AG08395 (cell line): ENCODE data around the gene TMX3.

Experiments
- DNase-seq: peaks from one replicate; pipeline ENCODE4 v3.0.0; 2012; ENCODE audit warnings: mixed read lengths, low spot score

The TMX3 gene

DNA sequence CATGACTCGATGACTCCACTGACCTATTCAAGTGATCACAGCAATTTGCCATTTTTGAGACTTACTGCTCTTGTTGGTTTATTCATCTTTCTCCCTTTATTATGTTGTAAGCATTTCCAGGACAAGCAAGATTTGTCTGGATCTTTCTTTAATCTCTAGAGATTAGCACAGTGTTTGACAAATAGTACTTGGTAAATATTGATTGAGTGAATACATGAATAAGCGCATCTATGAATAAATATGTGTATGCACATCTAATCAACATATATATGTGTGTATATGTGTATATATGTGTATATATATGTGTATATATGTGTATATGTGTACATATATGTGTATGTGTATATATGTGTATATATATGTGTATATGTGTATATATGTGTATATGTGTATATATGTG lies 7.3 kb downstream of the TMX3 start:
- no peak for DNase-seq

- DNase-seq = no peak
These were observed 9.8 kb downstream of the TMX3 start for GRCh38 chr18:68705119-68705518.

GRCh38 chr18:68703326-68703725 lies 11.6 kb downstream of the TMX3 start:
- DNase-seq = no peak

DNA sequence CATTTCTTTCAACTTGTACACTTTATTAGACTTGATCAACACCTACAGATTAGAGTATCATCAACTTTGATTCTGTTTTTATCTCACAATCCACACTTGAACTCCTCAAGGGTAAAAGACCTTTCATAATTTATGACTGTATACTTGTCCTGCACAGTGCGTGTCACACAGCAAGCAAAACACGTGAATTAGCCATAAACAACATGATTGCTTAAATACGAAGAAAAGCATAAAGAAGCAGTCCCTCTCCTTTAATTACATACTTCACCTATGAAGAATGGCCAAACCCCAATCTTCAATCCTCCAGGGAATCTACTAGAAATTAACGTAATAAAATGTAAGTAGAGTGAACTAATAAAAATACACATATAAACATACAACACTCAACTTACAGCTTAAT lies 13.6 kb downstream of the TMX3 start:
- no peak for DNase-seq

DNA sequence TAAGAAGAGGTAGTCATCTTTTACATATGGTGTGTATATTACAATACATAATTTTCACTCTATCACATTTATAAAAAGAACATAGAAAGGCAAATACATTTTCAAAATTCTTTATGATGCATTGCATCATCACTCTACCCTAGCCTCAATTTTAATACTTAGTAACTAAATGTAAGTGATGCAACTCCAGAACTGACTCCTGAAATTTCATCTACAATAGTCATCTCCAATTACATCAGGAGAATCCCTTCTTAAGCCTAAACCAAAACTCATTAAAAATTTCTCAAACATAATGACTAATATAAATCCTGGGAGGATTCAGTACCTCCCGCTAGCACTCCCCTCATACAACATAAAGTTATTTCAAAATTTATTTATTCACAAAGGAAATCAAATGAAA lies 15.9 kb downstream of the TMX3 start:
- DNase-seq = no peak

- DNase-seq = no peak
These were observed 18.0 kb downstream of the TMX3 start for GRCh38 chr18:68696937-68697336.

DNA sequence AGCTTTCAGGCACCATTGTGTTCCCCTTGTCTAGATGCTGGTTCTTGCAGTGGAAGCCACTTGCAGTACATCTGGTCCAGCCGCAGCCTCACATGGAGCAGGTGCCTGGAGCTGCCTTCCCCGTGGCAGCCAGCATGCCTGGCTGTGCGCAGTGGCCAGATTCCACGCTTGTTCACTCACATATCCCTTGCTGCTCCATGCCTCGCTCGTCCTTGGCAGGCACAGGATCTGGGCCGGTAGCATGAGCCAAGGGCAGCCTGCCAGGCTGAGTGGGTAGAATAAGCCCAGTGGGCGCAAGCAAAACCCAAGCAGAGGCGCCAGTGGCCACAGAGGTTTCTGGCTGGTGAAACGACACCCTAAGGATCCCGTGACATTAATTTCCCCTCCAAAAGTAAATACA lies 20.6 kb downstream of the TMX3 start:
- no peak for DNase-seq

DNA sequence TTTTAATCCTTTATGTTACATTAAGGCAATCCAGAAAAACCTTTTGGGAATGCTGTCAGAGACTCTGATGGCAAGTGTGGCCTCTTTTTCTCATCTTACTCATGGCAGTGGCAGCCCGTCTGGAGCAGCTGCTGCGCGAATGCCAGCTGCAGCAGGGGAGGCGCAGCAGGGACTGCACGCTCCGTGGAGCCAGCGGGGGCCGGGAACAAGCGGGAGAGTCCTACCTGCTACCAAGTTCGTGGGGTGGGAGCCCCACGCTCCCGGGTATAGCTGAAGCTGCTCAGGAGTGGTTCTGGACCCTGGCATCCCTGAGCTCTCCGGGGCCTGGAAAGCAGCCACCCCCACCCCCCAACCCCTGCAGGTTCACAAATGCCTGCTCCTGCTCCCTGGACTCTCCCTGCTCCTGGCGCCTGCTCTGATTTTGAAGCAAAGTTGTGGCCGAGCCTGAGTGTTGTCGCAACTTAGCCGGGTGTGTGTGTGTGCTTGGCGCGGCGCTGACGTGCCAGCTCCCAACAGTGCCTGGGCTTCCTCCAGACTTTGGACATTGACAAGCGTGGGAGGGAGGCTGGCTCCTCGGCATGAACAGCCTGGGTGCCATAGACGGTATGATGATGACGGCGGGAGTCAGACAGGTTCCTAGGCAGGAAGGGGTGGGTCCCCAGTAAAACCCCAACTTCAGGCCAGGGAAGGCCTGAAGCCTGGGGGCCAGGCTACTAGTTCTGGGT lies 21.7 kb downstream of the TMX3 start:
- DNase-seq = no peak

- peak; percentile 59 for DNase-seq
These were observed 35.4 kb downstream of the TMX3 start for GRCh38 chr18:68679528-68679927.

DNA sequence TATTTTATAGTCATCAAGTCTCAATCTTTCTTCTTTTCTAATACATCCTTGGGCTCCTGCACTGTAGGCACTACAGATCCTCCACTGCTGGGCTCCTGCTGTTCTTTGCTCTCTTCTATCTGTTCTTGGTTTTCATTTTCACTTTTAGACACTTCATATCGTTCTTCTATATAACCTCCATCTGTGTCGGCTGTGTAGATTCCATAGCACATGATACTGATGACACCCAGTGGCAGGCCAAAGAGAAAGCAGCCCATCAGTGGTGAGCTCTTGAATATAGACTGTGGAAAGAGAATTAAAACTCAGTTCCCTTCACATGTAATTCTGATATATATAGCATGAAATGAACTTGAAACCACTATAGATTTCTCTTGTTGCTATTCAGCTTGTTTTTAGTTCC lies 38.0 kb downstream of the TMX3 start:
- DNase-seq = peak; percentile 23

- DNase-seq = no peak
These were observed 47.8 kb downstream of the TMX3 start for GRCh38 chr18:68667121-68667520.

GRCh38 chr18:68666381-68666780 lies 48.5 kb downstream of the TMX3 start:
- no peak for DNase-seq

DNA sequence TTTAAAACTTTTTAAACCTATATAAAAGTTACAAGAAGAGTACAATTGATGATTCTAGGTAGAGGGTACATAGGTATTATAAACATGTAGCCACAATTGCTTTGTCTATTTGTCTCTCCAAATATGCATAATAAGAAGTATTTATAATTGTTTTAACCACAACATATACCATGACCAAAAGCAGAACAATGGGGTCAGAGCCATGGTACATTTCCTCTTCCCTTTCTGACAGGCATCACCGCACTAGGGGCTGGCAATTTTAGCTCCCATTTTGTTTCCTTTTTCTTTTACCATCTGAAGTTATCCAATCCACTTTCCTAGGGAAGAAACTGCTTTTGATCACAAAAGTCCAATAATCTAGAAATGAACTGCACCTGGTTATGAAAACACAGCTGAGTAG lies 49.3 kb downstream of the TMX3 start:
- DNase-seq = no peak

- no peak for DNase-seq
These were observed 52.2 kb downstream of the TMX3 start for GRCh38 chr18:68662754-68663153.

GRCh38 chr18:68660354-68661183 lies 54.3 kb downstream of the TMX3 start:
- DNase-seq = peak; percentile 45

GRCh38 chr18:68648191-68648590 lies 66.7 kb downstream of the TMX3 start:
- DNase-seq = no peak

GRCh38 chr18:68642003-68642402 lies 72.9 kb downstream of the TMX3 start:
- no peak for DNase-seq

DNA sequence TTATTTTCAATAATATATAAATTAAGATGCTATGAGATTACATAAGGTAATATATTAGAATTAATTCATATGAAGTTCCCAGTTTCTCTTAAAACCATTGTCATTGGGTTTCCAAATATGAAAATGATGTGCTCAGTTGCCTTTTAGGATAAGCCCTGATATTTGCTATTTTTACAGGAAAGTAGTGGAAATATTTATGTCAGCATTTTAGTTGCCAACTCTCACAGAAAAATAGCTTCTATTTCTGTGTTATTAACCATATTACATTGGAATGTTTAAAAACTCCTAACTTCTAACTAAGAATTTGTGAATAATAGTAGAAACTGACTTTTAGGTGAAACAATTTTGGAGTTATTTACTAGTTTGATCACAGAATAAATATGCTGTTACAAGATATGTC lies 74.0 kb downstream of the TMX3 start:
- DNase-seq = no peak

DNA sequence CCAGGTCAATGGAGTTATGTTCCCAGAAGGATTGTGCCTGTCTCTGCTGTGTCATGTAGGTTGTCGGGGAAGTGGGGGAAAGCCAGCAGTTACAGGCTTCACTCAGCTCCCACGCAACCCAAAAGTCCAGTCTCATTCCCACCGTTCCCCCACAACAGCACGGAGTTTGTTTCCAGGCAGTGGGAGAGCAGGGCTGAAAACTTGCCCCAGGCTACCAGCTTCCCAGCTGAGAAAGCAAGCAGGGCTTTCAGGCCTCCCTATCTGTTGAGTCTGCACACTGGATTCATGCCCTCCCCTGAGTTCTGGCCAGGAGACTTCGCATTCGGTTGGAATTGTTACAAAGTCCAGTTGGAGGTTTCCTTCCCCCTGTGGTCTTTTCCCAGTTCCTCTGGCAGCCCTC lies 76.3 kb downstream of the TMX3 start:
- no peak for DNase-seq

DNA sequence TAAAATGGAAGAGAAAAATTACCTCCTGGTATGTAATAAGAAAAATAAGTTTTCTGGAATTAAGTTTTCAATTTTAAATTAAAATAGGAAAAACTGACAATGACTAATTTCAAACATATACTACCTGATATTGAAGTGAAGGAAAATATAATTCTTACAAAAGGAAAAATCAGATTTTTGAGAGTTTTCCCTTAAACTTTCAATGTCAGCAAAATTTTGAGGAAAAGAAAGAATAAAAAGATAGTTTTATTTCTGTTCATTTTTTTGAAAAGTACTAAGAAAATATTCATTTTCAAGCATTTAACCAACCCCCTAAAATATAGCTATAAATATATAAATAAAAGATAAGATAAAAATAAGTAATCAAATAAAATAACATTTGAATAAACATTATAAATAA lies 87.1 kb downstream of the TMX3 start:
- no peak for DNase-seq
